Astrocyte (in vitro differentiated cells and primary cell): ENCODE results near the gene TSC2.
"Not testable (repeated sequence)": the region's sequence is repeated elsewhere in the genome, so short reads cannot be mapped to it uniquely, and the experiment has no call there.

Source experiments
- CTCF ChIP-seq: IDR thresholded peaks from 2 replicates; pipeline ENCODE4 v1.5.1; 2011; ENCODE audit warnings: low read depth, mild to moderate bottlenecking, inconsistent platforms, low read length, moderate library complexity; ENCODE audit not compliant: insufficient read depth
- EZH2 ChIP-seq: IDR thresholded peaks from 2 replicates; pipeline ENCODE4 v1.6.1; 2012; ENCODE audit warnings: mild to moderate bottlenecking, low read length, inconsistent platforms; ENCODE audit not compliant: insufficient read depth

- TF ChIP-seq CTCF, EZH2: not testable (repeated sequence)
These were observed 61.4 kb downstream of the TSC2 start for GRCh38 chr16:2109271-2109580.
